Ramos (cell line): ENCODE results near the gene RNF151.

Source experiments
- in situ Hi-C: fragments of 300-500 bp; cut with MboI; formaldehyde crosslinking; loops from one replicate; pipeline ENCODE4 v1.14.3; 2022; ENCODE audit warnings: low sequenced_read_pairs; ENCODE audit not compliant: unreplicated experiment

RNF151 gene

DNA sequence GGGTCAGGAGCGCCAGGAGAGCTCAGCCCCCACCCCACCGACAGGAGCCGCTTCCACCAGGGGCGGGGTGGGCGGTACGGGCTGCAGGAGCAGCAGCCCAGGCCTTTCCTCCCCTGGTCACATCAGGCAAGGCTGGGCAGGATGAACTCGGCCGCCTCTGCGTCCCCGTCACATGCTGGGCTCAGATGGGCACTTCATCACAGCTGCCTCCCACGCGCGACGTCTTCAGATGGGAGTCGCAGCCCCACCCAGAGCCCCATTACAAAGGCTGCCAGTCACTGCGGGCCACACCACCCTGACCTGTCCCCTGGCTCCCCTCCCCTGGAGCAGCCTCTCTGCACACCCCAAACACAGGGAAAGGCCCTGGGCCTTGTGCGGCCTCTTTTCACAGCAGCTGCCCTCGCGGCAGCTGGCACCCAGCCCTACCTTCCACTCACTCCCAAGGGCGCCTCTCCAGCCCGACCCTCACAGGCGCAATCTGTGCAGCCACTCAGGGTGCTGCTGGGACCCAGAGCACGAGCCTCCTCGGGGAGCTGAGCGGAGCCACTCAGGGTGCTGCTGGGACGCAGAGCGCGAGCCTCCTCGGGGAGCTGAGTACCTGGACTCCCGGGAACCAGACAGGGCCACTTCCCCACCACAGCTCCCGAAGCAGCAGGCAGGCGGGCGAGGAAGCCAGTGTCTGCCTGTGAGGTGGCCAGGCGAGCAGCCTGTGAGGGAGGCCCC is 38.3 kb downstream of the RNF151 start:
- in situ Hi-C loops: loop anchor here (25.0 kb wide), 1 partner anchor 507 kb away; the partner anchor contains the start of genes AMDHD2 and ATP6V0C

DNA sequence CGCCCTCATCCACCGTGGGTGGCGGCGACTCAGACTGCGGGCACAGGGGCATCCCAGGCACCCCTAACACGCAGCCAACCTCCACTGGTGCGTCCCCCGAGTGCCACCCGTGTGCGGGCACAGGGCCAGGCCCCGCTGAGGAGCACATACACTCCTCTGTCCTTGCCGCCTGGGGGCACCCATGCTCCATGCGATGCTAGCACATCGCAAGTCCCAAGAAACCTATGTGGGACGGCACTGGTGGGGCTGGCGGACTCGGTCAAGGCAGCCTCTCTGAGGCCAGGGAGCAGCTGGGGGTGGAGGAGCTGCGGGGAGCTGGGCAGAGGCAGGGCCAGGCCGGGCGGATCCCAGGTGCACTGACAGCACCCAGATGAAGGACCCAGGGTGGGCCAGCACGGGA is 39.0 kb downstream of the RNF151 start:
- in situ Hi-C loops: loop anchor here (25.0 kb wide), 1 partner anchor 507 kb away; the partner anchor contains the start of genes AMDHD2 and ATP6V0C

DNA sequence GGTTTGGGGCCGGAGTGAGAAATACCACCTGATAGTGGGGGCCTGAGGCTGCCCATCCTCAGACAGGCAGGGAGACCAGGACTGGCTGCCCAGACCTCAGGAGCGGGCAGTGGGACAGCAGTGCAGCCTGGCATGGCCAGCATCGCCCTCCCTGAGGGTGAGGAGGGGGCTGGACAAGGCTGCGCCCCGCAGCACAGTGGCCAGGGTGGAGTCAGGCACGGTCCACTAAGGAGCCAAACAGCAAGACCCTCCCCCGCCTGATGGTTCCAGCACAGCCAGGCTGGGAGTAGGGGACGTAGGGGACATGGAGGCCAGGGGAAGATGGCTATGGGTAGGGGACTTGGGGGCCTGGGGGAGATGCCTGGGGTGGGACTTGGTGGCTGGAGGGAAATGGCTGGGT is 39.7 kb downstream of the RNF151 start:
- in situ Hi-C loops: loop anchor here (25.0 kb wide), 1 partner anchor 506 kb away; the partner anchor contains the start of genes AMDHD2 and ATP6V0C

DNA sequence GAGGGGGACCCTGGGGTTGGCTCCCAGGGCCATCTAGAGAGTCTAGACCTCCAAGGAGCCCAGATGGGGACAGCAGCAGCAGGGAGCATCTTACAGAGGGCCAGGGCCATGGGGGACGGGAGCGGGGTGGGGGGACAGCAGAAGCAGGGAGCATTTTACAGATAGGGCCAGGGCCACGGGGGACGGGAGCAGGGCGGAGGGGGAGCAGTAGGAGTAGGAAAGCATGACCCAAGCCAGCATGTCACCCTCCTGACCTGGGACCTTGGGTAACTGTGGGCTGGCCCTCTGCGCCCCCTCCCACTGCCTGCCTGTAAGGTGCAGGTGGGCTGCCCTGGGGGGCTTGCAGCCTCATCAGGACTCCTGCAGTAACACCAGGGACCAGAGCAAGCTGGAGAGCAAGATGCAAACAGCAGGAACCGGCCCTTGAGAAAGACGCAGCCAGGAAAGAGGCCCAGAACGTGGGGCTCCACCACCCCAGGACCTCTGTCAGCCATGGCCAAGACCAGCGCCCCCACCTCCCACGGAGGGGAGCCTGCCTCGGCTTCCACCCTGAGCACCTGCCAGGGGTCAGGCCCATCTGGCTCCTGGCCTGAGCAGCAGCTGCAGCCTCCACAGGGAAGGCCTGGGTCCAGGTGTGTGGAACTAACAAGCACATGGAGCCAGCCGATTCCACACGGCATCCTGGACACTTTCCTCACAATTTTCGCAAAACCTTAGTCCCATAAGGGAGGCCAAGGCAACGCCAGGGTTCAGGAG is 40.6 kb downstream of the RNF151 start:
- in situ Hi-C loops: loop anchor here (25.0 kb wide), 1 partner anchor 505 kb away; the partner anchor contains the start of genes AMDHD2 and ATP6V0C

DNA sequence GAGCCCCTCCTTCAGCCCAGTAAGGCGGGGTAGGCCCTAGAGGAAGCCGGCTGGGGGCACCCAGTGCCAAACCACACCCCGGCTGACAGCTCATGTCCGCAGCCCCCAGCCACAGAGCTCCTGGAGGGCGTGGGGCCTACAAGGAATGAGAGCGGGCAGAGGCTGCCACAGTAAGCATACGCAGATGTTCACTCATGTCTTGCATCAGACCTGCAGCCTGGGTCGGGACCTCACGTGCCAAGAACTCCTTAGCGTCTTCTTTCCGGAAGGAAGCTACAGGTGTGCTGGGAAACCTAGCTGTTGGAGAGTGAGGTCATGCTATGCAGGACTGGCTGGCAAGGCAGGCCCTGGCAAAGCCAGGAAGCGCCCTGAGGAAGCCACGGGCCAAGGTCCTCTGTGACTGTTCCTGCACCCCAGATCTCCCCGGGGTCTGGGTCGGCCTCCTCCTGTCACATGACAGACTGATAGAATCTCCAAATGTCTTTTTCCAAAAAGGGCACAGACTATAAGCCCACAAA is 41.4 kb downstream of the RNF151 start:
- in situ Hi-C loops: loop anchor here (25.0 kb wide), 1 partner anchor 504 kb away; the partner anchor contains the start of genes AMDHD2 and ATP6V0C

DNA sequence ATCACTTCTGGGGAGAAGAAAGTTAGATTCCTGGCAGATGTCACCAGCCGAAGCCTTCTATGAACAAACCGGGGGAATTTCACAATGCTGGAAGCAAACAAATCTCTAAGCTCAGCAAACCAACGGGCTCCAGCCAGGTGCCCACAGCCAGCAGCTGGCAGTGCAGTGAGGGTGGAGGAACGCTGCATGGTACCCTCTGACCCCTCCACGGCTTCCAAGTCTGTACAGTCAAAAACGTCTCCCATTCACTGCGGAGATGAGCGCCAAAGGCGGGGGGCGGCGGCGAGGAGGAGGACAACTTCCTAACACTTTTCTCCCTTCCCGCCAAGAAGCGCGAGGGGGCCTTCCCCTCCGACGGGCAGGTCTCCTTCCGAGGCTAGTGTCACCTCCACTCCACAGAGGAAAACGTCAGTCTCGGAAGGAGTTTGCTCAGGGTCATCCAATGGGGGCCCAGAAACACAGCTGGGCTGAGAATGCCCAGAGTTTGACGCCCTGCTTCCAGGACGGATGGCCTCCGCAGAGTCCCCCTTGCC is 42.0 kb downstream of the RNF151 start:
- in situ Hi-C loops: loop anchor here (25.0 kb wide), 1 partner anchor 504 kb away; the partner anchor contains the start of genes AMDHD2 and ATP6V0C

DNA sequence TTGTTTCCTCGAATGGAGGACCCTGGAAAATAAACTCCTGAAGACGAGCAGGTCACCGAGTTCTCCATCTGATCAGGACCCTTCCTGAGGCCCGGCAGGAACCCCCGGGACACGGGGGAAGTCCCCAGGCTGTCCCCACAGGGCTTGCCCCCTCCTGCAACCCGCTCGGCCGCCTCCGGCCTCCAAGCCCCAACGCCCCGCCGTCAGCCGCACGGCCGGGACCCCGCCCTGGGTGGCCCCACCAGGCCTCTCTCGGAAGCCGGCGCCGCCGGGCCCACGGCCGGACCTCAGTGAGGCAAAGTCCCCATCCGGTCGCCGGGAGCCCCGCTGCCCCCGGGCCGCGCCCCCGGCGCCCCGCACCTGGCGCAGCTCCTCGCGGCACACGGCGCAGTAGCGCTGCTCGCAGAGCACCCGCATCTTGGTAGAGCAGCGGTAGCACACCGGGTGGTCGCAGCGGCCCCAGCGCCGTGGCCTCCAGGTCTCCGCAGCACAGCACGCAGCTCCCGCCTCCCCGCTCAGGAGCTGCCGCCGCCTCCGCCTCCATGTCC is 42.6 kb downstream of the RNF151 start:
- in situ Hi-C loops: loop anchor here (25.0 kb wide), 1 partner anchor 503 kb away; the partner anchor contains the start of genes AMDHD2 and ATP6V0C

DNA sequence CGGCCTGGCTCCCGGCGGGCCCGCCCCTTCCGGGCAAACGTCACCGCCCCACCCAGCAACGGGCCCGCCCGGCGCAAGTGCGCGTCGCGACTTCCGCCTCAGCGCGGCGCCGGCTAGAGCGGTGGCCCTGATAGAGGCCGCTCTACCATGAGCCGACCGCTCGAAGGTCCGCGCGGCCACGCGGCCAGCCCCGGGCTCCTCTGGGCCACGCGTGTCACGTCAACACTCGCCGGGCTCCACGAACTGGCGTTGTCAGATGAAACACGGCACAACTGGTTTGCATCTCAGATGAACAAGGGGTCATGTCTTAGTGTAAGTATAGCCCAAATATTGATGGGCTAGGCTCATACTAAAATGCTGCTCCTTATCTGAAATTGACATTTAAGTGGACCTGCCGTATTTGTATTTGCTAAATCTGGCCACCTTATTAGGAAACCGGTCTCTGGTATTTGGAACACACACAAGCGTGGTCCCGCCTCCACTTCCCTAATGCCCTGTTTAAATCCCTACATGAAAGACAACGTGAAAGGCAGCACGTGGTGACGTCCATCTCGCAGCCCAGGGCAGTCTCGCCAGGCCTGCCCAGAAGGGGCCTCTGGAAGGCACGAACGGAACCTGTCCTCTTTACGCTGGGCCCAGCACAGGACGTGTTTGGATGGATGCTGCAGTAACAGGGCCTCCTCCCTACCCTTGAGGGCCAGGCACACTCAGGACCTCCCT is 43.3 kb downstream of the RNF151 start, which contains the start of gene ZNF598:
TSS of gene ZNF598 (minus strand) at position 31 of the 720 bp plus-strand sequence.
- in situ Hi-C loops: loop anchor here (25.0 kb wide), 1 partner anchor 502 kb away; the partner anchor contains the start of genes AMDHD2 and ATP6V0C

DNA sequence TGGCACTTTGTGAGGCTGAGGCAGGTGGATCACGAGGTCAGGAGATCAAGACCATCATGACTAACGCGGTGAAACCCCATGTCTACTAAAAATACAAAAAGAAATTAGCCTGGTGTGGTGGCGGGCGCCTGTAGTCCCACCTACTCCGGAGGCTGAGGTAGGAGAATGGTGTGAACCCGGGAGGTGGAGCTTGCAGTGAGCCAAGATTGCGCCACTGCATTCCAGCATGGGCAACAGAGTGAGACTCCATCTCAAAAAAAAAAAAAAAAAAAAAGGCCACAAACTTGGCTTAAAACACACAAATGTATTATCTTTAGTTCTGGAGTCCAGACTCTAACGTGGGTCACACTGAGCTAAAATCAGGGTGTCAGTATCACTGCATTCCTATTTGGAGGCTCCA is 45.1 kb downstream of the RNF151 start:
- in situ Hi-C loops: loop anchor here (25.0 kb wide), 1 partner anchor 501 kb away; the partner anchor contains the start of genes AMDHD2 and ATP6V0C

DNA sequence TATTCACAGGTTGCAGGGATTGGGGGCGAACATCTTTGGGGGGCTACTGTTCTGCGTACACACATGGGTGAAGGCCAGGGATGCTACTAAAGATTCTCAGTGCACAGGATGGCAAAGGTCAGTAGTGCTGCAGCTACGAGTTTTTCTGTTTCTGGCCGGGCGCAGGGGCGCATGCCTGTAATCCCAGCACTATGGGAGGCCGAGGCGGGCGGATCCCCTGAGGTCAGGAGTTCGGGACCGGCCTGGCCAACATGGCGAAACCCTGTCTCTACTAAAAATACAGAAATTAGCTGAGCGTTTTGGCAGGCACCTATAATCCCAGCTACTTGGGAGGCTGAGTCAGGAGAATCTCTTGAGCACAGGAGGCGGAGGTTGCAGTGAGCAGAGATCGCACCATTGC is 46.9 kb downstream of the RNF151 start:
- in situ Hi-C loops: loop anchor here (25.0 kb wide), 1 partner anchor 499 kb away; the partner anchor contains the start of genes AMDHD2 and ATP6V0C

DNA sequence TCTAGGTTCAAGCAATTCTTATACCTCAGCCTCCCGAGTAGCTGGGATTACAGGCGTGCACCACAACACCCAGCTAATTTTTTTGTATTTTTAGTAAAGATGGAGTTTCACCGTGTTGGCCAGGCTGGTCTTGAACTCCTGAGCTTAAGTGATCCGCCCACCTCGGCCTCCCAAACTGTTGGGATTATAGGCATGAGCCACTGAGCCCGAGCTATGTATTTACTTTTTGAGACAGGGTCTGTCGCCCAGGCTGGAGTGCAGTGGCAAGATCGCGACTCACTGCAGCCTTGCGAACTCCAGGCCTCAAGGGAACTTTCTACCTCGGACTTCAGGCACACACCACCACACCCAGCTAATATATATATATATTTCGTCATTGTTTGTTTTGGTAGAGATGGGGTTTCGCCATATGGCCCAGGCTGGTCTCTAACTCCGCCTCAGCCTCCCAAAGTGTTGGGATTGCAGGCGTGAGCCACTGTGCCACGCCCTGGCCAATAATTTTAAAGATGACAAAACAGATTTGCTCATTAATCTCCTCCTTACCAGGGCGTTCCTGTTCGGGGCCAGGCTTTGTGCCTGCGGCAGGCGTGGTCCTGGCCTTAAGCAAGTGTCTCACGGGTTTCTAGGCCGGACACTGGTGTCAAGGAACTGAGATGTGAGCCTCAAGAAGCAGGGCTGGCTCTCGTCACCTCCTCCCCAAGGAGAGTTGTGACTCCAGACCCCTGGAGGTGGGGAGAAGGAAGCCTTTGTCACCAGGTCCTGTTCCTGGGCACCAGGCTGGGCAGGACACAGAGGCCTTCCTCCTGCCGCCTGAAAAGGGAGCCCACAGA is 48.7 kb downstream of the RNF151 start:
- in situ Hi-C loops: loop anchor here (25.0 kb wide), 1 partner anchor 497 kb away; the partner anchor contains the start of genes AMDHD2 and ATP6V0C

DNA sequence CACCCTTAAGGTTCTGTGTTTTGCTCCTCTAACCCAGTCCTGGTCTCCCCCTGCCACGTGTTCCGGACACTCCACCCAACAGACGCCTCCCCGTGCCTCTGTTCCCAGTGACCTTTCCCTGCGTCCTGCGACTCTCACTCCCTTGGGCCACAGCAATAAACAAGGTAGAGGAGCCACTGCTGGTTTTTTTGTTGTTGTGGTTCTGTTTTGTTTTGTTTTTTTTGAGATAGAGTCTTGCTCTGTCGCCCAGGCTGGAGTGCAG is 49.2 kb downstream of the RNF151 start:
- in situ Hi-C loops: loop anchor here (25.0 kb wide), 1 partner anchor 496 kb away; the partner anchor contains the start of genes AMDHD2 and ATP6V0C

DNA sequence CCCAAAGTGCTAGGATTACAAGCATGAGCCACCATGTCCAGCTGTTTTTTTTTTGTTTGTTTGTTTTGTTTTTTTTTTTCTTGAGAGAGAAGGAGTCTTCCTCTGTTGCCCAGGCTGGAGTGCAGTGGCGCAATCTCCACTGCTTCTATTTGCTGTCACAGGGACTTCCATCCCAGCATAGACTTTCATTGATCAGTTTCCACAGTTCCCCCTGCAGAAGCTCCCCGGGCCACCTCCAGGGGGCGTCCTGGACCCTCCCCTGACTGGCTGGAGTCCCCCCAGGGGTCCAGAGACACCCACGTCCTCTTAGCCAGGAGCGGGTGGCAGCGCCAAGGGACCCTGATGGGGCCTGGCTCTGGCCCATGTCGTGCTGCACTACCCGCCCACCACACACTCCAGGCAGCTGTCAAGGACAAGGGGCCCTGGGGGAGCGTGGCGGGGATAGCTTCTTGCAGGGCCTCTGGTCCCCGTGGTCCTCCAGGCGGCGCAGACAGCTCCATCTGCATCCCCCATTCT is 49.8 kb downstream of the RNF151 start:
- in situ Hi-C loops: loop anchor here (25.0 kb wide), 1 partner anchor 496 kb away; the partner anchor contains the start of genes AMDHD2 and ATP6V0C
